Muscle of leg (tissue), 11 donors: ENCODE results near the gene SHROOM2. TPM values are rescaled to one million over a fixed set of nuclear protein-coding genes. Genes with fewer than 3 reads are reported as not detected.
"Not testable (repeated sequence)": the region's sequence is repeated elsewhere in the genome, so short reads cannot be mapped to it uniquely, and the experiment has no call there.

ENCODE experiments used
- DNase-seq: peaks from one replicate; pipeline ENCODE4 v3.0.0; 2013
- H3K27ac ChIP-seq: one replicate; pipeline ENCODE4 v1.5.1; 2013; ENCODE audit warnings: mild to moderate bottlenecking, low read length, control low read depth
- H3K27me3 ChIP-seq: one replicate; pipeline ENCODE4 v1.6.1; 2013; ENCODE audit warnings: low read length; ENCODE audit not compliant: control insufficient read depth, insufficient read depth
- H3K36me3 ChIP-seq: one replicate; pipeline ENCODE4 v1.6.1; 2013; ENCODE audit warnings: low read length; ENCODE audit not compliant: control insufficient read depth, insufficient read depth
- H3K4me1 ChIP-seq: one replicate; pipeline ENCODE4 v1.6.1; 2013; ENCODE audit warnings: low read length; ENCODE audit not compliant: control insufficient read depth, insufficient read depth
- H3K4me3 ChIP-seq: one replicate; pipeline ENCODE4 v1.5.1; 2013; ENCODE audit warnings: low read length, control low read depth
- H3K9me3 ChIP-seq: replicated peaks from 2 replicates; pipeline ENCODE4 v1.6.1; 2013; ENCODE audit warnings: low read depth, low read length; ENCODE audit not compliant: control insufficient read depth
- WGBS: methylation state at CpG from one replicate; pipeline ENCODE4 v1.1.5; 2013; ENCODE audit warnings: missing lambda C conversion rate; ENCODE audit not compliant: insufficient coverage; 5-methylcytosine and 5-hydroxymethylcytosine counted together
- polyA plus RNA-seq, 8 donors: library from polyadenylated mRNA; unstranded; fragments of 120-200 nt; gene quantifications; one replicate each; pipeline versions ENCODE4 v1.2.1 to v1.2.3, GENCODE V29; 2013; ENCODE audit warnings: inconsistent platforms in 1 of 8, low replicate concordance in 1 of 8; ENCODE audit not compliant: insufficient read length in 8 of 8, insufficient read depth in 1 of 8
- total RNA-seq: library from RNA; stranded (reverse); fragments of 120-200 nt; gene quantifications from one replicate; pipeline ENCODE4 v1.2.4, GENCODE V29; 2013

SHROOM2 gene
- total and polyA plus RNA-seq, 9 donors: 0.84 to 3.7 (median 1.7) TPM

- DNase-seq: no peak
- Histone ChIP-seq H3K27me3 (peaks cover 33% of the 10 kb centered on the region), H3K27ac (no peak overlapping the region), H3K36me3 (no peaks in the 10 kb centered on the region), H3K4me3 (no peak overlapping the region), H3K4me1 (no peaks in the 10 kb centered on the region), H3K9me3 (no peaks in the 10 kb centered on the region)
- WGBS: 19% methylated on average over 3 of the region's 6 CpGs
Observed at GRCh38 chrX:9851890-9852289, 65.7 kb downstream of the SHROOM2 start.

GRCh38 chrX:9853307-9853706 lies 67.1 kb downstream of the SHROOM2 start:
- no peak for DNase-seq
- H3K9me3 ChIP-seq: no peaks in the 10 kb centered on the region
- no peak overlapping the region for H3K4me3 ChIP-seq
- WGBS: 67% methylated on average over 2 of the region's 4 CpGs
- H3K27ac ChIP-seq: no peak overlapping the region
- no peaks in the 10 kb centered on the region for H3K4me1 ChIP-seq
- peaks cover 42% of the 10 kb centered on the region for H3K27me3 ChIP-seq
- no peaks in the 10 kb centered on the region for H3K36me3 ChIP-seq

DNA sequence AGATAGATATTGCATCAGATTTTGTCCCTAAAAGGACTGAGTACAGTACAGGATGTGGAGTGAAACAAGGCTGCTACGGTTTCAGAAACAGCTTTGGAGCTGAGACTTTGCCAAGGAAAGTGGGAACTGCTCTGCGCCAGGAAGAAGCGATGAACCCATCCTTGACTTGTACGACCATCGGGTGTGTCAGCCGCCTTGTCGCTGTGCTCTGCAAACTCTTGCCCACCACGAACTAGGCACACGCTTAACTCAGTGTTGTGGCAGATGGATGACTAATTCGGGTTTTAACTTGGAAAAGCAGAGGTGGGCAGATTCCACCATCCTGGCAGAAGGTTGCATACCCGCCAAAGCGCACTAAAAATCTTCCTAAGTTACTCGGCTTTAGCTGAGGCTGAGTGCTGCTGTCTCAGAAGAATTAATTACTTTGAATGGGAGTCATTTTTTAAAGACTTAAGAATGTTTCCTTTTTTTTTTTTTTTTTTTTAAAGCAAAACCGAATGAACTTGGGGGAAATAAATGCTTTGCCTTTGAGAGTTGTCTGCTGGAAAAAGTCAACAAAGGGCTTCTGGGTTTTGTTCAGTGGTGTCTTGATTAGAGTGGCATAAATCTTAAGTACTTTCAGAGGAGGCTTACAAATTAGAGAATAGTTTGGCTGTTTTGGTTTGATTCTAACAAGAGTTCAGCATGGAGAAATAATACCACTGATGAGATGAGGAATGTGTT lies 69.5 kb downstream of the SHROOM2 start:
- H3K4me1 ChIP-seq: no peaks in the 10 kb centered on the region
- H3K27ac ChIP-seq: no peak overlapping the region
- no peak overlapping the region for H3K4me3 ChIP-seq
- H3K36me3 ChIP-seq: no peaks in the 10 kb centered on the region
- WGBS: 81% methylated on average over 9 of the region's 14 CpGs
- peaks cover 35% of the 10 kb centered on the region for H3K27me3 ChIP-seq
- H3K9me3 ChIP-seq: no peaks in the 10 kb centered on the region
- no peak for DNase-seq

- no peaks in the 10 kb centered on the region for H3K36me3 ChIP-seq
- no peaks in the 10 kb centered on the region for H3K9me3 ChIP-seq
- peaks cover 35% of the 10 kb centered on the region for H3K27me3 ChIP-seq
- no peak overlapping the region for H3K27ac ChIP-seq
- no peak for DNase-seq
- 71% methylated on average over 6 of the region's 9 CpGs for WGBS
- no peak overlapping the region for H3K4me3 ChIP-seq
- H3K4me1 ChIP-seq: no peaks in the 10 kb centered on the region
Observed at GRCh38 chrX:9856588-9856987, 70.4 kb downstream of the SHROOM2 start.

- Histone ChIP-seq H3K4me1 (no peaks in the 10 kb centered on the region), H3K27me3 (peaks cover 34% of the 10 kb centered on the region), H3K9me3 (no peaks in the 10 kb centered on the region), H3K27ac (no peak overlapping the region), H3K36me3 (no peaks in the 10 kb centered on the region), H3K4me3 (no peak overlapping the region)
- no peak for DNase-seq
- 62% methylated on average over 11 of the region's 21 CpGs for WGBS
Observed at GRCh38 chrX:9857575-9858474, 71.6 kb downstream of the SHROOM2 start.

- not testable (repeated sequence) for DNase-seq, H3K36me3 ChIP-seq, H3K4me3 ChIP-seq, H3K4me1 ChIP-seq, H3K9me3 ChIP-seq, H3K27ac ChIP-seq
- H3K27me3 ChIP-seq: peaks cover 28% of the 10 kb centered on the region
- WGBS: 93% methylated on average over 9 of the region's 11 CpGs
Observed at GRCh38 chrX:9858684-9859083, 72.5 kb downstream of the SHROOM2 start.

DNA sequence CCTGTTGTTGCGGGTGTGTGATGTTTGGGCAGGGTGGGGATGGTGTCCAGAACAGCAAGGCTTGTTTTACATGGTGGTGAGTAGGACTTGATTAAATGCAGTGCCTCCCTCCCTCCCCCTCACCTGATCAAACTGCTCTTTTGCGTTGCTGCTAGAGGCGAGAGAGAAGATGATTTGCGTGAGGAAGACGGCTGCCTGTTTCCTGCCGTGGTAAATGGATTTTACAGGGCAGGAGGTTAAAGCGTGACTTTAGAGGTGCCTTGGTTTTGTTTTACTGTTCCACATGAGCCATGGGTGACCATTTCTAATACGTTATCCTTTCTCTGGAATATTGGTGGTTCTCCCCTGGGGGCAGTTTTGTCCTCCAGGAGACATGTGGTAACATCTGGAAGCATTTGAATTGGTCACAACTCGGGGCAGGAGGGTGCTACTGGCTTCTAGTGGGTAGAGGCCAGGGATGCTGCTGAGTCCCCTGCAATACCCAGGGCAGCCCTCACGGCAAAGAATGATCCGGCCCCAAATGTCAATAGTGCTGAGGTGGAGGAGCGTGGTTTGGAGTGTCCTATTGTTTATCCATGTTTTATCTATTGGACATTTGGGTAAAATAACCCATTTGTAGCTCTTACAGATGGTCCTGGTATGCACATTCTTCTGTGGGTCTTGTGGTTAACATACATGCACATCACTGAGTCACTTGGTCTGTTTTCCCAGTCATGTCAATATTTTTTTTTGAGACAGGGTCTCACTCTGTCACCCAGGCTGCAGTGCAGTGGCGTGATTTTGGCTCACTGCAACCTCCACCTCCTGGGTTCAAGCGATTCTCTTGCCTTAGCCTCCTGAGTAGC lies 73.7 kb downstream of the SHROOM2 start:
- WGBS: 55% methylated on average over 8 of the region's 14 CpGs

GRCh38 chrX:9860826-9861225 lies 74.6 kb downstream of the SHROOM2 start:
- WGBS: 100% methylated on average over 1 of the region's 1 CpG
- DNase-seq: no peak

More for the DNA sequence above, 73.7 kb downstream of the SHROOM2 start:
- Histone ChIP-seq H3K9me3 (no peaks in the 10 kb centered on the region), H3K27me3 (peaks cover 24% of the 10 kb centered on the region), H3K27ac (no peak overlapping the region), H3K4me1 (no peaks in the 10 kb centered on the region), H3K36me3 (no peaks in the 10 kb centered on the region), H3K4me3 (no peak overlapping the region)
- DNase-seq: no peak

DNA sequence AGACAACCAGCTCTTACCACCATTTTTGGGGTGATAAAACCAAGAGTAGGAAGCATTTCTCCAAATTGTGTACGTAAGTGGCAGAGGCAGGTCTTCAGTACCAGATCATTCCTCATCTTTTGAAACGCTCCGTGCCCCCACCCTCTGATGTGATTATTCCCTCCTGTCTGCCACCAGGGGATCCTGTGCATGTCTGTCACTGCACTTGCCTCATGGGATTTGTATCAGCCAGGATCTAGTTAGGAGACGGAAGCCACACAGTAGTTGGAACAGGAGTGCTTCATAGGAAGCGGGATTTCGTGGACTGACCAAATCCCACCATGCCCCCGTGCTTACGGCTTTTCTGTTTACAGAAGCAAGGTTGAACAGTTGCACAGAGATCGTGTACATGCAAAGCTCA lies 75.5 kb downstream of the SHROOM2 start:
- H3K4me1 ChIP-seq: no peaks in the 10 kb centered on the region
- DNase-seq: no peak
- no peaks in the 10 kb centered on the region for H3K36me3 ChIP-seq
- WGBS: 87% methylated on average over 6 of the region's 9 CpGs
- no peak overlapping the region for H3K4me3 ChIP-seq
- H3K9me3 ChIP-seq: no peaks in the 10 kb centered on the region
- peaks cover 22% of the 10 kb centered on the region for H3K27me3 ChIP-seq
- H3K27ac ChIP-seq: no peak overlapping the region

More at GRCh38 chrX:9860826-9861225, 74.6 kb downstream of the SHROOM2 start:
- Histone ChIP-seq H3K27me3 (peaks cover 21% of the 10 kb centered on the region), H3K4me3 (no peak overlapping the region), H3K36me3 (no peaks in the 10 kb centered on the region), H3K9me3 (no peaks in the 10 kb centered on the region), H3K4me1 (no peaks in the 10 kb centered on the region), H3K27ac (no peak overlapping the region)

DNA sequence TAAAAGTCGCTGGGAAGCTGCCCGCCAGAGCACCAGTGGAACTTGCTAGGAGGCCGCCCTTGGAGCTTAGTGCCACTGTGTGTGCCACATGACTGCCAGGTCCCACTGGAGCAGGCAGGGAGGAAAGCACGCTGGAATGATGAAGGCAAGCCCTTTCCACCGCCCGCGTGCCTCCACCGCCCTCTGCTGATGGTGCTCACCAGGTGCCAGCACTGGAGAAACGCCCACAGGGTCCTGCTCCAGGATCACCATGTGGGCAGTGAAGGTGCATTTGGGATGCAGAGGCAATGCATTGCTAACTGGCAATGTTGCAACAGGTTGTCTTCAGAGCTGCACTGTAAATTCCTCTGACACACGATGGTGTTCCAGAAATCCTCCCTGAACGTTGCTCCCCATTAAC lies 76.3 kb downstream of the SHROOM2 start:
- H3K4me3 ChIP-seq: no peak overlapping the region
- H3K4me1 ChIP-seq: no peaks in the 10 kb centered on the region
- no peak overlapping the region for H3K27ac ChIP-seq
- peaks cover 26% of the 10 kb centered on the region for H3K27me3 ChIP-seq
- no peaks in the 10 kb centered on the region for H3K36me3 ChIP-seq
- WGBS: 86% methylated on average over 11 of the region's 11 CpGs
- no peaks in the 10 kb centered on the region for H3K9me3 ChIP-seq
- no peak for DNase-seq
